AG20443 (cell line): Measurements from ENCODE around the gene CAMK1D.
"Not testable (repeated sequence)": the region's sequence is repeated elsewhere in the genome, so short reads cannot be mapped to it uniquely, and the experiment has no call there.

Experiments
- DNase-seq: peaks from one replicate; pipeline ENCODE4 v3.0.0; 2012; ENCODE audit warnings: low spot score, mixed read lengths

CAMK1D gene

GRCh38 chr10:12701696-12702095, 352.3 kb downstream of the CAMK1D start:
- no peak for DNase-seq

GRCh38 chr10:12702215-12702770, 352.9 kb downstream of the CAMK1D start:
- no peak for DNase-seq

GRCh38 chr10:12703126-12703525, 353.8 kb downstream of the CAMK1D start:
- DNase-seq = no peak

- peak; percentile 60 for DNase-seq
Observed at GRCh38 chr10:12703813-12704212, 354.5 kb downstream of the CAMK1D start.

- DNase-seq = no peak
Observed at GRCh38 chr10:12704488-12704887, 355.1 kb downstream of the CAMK1D start.

GRCh38 chr10:12705943-12706342, 356.6 kb downstream of the CAMK1D start:
- no peak for DNase-seq

- peak; percentile 63 for DNase-seq
Observed at GRCh38 chr10:12707461-12708185, 358.3 kb downstream of the CAMK1D start.

GRCh38 chr10:12709000-12709401, 359.7 kb downstream of the CAMK1D start:
- no peak for DNase-seq

DNA sequence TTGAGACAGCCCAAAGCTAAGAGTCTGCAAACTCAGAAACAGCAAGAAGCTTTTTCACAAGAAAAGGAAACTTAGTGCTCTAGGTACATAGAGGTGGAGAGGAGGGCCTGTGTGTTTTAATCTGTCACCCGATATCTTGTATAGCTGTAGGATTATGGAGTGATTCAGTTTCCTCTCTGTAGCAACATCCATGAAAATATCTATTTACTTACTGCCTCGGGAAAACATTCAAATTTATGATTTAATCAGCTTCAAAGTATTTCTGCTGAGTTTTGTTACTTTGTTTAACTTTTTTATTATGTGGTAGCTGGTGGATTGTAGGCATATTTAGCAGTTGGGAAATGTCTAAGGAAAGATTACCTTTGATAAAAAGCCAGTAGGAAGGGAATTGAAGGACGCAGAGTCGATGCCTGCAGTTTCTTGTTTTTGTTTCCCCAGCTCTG, 360.2 kb downstream of the CAMK1D start:
- DNase-seq = no peak

GRCh38 chr10:12710157-12710556, 360.8 kb downstream of the CAMK1D start:
- DNase-seq = no peak

- peak; percentile 84 for DNase-seq
Observed at GRCh38 chr10:12710594-12711349, 361.4 kb downstream of the CAMK1D start.

DNA sequence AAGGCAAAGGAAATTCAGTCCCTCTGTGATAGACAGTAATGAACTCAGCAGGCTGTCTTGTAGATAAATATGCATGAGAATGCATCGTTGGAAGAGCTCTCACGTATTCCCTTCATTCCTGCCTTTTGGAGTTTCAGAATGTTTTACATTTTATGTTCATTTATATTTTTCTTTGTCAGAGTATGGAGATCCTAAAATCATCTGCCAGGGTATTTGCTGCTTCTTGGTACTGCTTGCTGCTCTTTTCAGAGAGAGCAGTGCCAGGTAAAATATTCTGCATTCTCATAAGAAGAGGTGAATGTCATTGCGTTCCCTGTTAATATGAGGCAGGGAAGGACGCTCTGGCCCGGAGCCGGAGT, 362.0 kb downstream of the CAMK1D start:
- DNase-seq = no peak

- DNase-seq = no peak
Observed at GRCh38 chr10:12712293-12712983, 363.1 kb downstream of the CAMK1D start.

DNA sequence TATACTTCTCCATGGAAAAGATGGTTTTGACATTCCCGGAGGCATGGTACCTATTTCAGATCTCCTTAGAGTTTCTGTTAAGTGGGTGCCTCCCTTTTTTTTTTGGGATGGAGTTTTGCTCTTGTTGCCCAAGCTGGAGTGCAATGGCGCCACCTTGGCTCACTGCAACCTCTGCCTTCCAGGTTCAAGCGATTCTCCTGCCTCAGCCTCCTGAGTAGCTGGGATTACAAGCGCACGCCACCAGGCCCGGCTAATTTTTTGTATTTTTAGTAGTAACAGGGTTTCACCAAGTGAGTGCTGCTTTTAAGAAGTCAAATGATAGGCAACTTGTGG, 363.6 kb downstream of the CAMK1D start:
- DNase-seq = not testable (repeated sequence)

DNA sequence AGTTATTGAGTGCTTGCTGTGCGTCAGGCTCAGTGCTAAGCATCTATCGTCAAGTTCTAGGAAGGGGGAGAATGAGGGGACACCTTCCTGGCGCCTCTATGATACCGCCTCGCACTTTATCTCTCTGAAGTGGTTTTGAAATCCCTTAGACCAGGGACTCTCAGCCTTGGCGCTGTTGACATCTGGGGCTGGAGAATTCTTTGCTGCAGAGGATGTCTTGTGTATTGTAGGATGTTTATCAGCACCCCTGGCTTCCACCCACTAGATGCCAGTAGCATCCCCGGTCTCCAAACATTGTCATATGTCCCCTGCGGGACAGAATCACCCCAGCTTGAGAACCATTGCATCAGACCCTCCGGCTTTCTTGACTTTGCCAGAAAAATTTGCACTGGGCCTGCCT, 366.7 kb downstream of the CAMK1D start:
- DNase-seq = no peak

DNA sequence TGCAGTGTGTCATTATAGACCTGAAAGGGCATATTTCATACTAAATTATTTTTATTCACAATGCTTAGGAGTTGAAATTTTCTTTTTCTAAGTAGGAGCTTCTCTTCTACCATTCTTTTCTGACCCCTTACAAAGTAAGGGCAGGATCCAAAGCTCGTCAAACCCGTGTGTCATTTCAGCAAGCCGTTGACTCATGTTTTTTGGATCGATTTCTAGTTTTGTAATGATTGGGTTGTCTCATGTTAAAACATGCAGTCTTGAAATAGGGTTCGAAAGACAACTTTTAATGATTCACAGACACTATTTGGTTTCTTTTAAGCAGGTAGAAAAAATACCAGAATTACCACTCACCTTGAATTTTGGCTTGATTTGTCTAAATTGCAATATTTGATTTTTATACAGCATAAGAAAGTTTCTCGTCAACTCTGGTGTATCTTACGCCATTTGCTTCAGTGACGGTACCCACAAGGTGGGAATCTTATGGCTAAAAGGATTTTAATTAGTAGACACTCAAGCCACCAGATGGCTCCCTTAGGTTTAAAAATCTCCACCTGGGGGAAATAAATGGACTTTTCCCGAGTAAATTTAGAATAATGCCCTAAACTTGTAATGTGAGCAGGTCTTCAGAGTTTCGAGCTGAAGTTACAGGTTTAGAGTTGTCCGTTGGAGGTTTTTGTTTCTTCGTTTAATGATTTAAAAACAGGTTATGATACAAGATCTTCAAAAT, 368.8 kb downstream of the CAMK1D start:
- DNase-seq = no peak

GRCh38 chr10:12719365-12719764, 370.0 kb downstream of the CAMK1D start:
- DNase-seq = no peak

GRCh38 chr10:12720217-12720981, 371.1 kb downstream of the CAMK1D start:
- no peak for DNase-seq

GRCh38 chr10:12721334-12721733, 372.0 kb downstream of the CAMK1D start:
- DNase-seq = no peak

GRCh38 chr10:12723220-12723619, 373.9 kb downstream of the CAMK1D start:
- DNase-seq = no peak
